Smooth muscle cell of trachea (primary cell): Measurements from ENCODE around the gene UBXN1. TPM values are rescaled to one million over a fixed set of nuclear protein-coding genes. Genes with fewer than 3 reads are reported as not detected.

Experiments
- total RNA-seq: library from RNA; depleted of rRNA; stranded (reverse); fragments of >200 nt; gene quantifications from 2 replicates; pipeline ENCODE4 v1.2.1, GENCODE V29; 2014

The UBXN1 gene, protein sequence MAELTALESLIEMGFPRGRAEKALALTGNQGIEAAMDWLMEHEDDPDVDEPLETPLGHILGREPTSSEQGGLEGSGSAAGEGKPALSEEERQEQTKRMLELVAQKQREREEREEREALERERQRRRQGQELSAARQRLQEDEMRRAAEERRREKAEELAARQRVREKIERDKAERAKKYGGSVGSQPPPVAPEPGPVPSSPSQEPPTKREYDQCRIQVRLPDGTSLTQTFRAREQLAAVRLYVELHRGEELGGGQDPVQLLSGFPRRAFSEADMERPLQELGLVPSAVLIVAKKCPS
- total RNA-seq, result 118 and 157 TPM in 2 replicates

GRCh38 chr11:62678770-62679696 lies at the start of gene UBXN1:
Gene UBXN1 (minus strand): TSS chr11:62679073. CDS start chr11:62678923, 150 bp downstream.

GRCh38 chr11:62728171-62728988 lies 49.5 kb upstream of the UBXN1 start, which contains the start of gene TTC9C:
Gene TTC9C (plus strand): TSS chr11:62728486. CDS start chr11:62728849, 363 bp downstream.

DNA sequence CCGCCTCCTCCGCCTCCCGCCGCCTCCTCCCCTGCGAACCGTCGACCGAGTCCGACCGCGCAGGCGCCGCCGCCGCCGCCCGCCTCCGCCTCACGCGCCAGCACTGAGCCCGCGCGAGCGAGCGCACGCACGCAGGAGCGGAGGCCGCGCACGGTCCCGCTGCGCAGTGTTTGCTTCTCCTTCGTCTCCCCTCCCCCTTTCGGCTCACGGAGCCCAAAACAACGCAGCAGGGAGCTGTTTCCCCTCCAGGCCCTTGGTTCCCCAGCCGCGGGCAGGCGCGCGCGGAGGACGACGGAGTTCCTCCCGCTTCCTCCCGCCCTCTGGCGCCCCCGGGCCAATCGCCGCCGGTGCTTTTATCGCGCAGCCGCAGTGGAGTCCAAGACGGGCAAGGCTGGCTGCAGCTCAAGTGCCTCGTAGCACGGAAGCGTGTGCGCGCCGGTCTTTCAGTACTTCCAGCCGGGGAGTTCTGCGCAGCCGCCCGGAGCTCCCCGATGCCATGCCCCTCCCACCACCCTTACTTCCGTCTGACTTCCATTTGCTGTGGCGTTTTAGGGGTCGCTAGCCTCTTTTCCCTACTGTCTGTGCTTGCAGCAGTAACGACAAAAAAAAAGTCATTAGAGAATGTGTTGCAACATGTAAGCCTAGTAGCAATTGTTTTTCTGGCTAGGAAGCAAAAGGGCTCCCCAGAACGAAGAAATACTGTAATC lies 48.4 kb upstream of the UBXN1 start, which contains the start of gene HNRNPUL2:
HNRNPUL2 (minus strand) TSS at position 293 of the 707 bp plus-strand sequence. CDS start 301 bp downstream, outside the sequence.

GRCh38 chr11:62707277-62707861 lies 28.5 kb upstream of the UBXN1 start, which contains the start of the genes BSCL2 and GNG3:
Gene BSCL2 (minus strand): TSS chr11:62707424. CDS start chr11:62707195, 229 bp downstream.
Gene GNG3 (plus strand): TSS chr11:62707676. CDS start chr11:62708296, 620 bp downstream.

DNA sequence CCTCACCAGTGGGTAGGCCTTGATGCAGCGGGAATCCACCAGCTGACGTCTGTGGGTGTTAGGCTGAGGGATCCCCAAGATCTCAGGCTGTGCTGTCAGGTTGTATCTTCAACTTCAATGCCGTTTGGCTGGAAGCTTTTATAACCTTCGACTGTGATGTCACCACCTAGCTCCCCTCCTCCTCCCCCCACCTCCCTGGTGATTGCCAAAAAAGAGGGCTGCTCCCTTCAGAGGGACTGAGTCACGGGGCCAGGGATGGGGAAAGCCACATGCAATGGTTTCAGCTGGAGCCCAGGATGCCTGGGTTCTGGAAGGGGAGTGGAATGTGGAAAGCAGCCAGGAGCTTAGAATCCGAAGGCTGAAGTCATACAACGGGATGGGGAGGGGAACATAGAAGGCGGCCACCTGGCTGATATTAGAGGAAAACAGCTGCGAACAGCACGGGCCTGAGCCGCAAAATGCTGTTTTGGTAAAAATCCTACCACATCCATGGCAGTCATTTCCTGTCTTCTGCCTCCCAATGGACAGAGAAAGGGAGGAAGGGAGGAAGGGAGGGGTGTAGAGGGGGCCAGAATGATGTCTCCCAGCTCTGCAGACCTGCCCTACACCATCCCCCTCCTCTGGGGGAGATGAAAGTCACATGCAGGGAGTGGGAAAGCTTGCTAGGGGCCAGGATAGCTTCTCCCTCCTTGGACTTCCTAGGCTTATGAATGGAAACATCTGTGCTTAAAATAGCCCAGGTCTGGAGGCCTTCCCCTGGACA lies 10.7 kb upstream of the UBXN1 start, which contains the start of gene LRRN4CL:
LRRN4CL (minus strand) TSS at position 110 of the 763 bp plus-strand sequence. CDS start 1,022 bp downstream, outside the sequence.

GRCh38 chr11:62671608-62672389 lies 7.1 kb downstream of the UBXN1 start, which contains the start of the genes LBHD1 and UQCC3:
Gene LBHD1 (minus strand): TSS chr11:62672267. CDS start chr11:62670031, 2,236 bp downstream.
Gene UQCC3 (plus strand): TSS chr11:62671673. CDS start chr11:62671746, 73 bp downstream.

DNA sequence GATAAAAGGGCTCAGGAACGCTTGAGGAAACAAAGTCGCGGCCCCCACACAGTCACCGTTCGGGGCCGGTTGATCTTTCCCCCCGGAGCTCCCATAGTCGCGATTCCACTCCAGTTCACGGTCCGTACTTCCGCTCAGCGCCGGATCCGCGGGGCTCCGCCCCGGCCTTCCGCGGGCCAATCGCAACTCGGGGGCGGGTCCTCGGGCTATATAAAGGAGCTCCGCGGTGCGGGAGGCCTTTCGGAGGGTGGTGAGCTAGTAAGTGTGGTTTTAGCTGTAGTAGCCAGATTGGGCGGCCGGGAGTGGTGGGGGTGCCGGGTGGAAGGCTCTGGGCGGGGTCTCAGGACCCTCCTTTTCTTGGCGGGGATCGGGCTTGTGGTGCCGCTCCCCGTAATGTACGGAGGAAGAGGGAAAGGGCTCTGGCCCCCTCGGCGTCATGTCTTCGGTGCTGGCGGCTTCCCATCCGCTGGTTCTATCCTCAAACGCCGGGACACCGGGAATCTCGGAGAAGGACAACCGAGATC lies 13.7 kb downstream of the UBXN1 start, which contains the start of the genes C11orf98 and CSKMT:
C11orf98 (minus strand) TSS at position 136 of the 524 bp plus-strand sequence; CDS start at position 95, 41 bp downstream.
CSKMT (plus strand) TSS at position 238 of the 524 bp plus-strand sequence. CDS start 568 bp downstream, outside the sequence.

GRCh38 chr11:62645946-62646824 lies 32.7 kb downstream of the UBXN1 start, which contains the start of gene GANAB:
Gene GANAB (minus strand): TSS chr11:62646613. CDS start chr11:62646599, 14 bp downstream.

Other genes with a start within 250 kb of the UBXN1 start
- 867 and 944 TPM in 2 replicates for gene AHNAK, start 132.3 kb downstream of the UBXN1 start, total RNA-seq
- 1,356 and 1,684 TPM in 2 replicates for gene EEF1G, start 105.2 kb downstream of the UBXN1 start, total RNA-seq
- gene TUT1, start 87.5 kb downstream of the UBXN1 start, total RNA-seq, result 9.7 and 13.6 TPM in 2 replicates
- 99.8 and 122 TPM in 2 replicates for gene MTA2, start 77.2 kb downstream of the UBXN1 start, total RNA-seq
- 24.0 and 33.6 TPM in 2 replicates for gene EML3, start 66.3 kb downstream of the UBXN1 start, total RNA-seq
- gene ROM1, start 65.8 kb downstream of the UBXN1 start, total RNA-seq, result 3.9 and 4.6 TPM in 2 replicates
- gene B3GAT3, start 57.1 kb downstream of the UBXN1 start, total RNA-seq, result 26.5 and 48.8 TPM in 2 replicates
- gene GANAB, start 32.5 kb downstream of the UBXN1 start, total RNA-seq, result 339 and 341 TPM in 2 replicates
- 26.2 and 41.0 TPM in 2 replicates for gene INTS5, start 25.8 kb downstream of the UBXN1 start, total RNA-seq
- gene C11orf98, start 13.9 kb downstream of the UBXN1 start, total RNA-seq, result 22.5 and 25.9 TPM in 2 replicates
- gene CSKMT, start 13.8 kb downstream of the UBXN1 start, total RNA-seq, result 5.2 and 7.8 TPM in 2 replicates
- gene UQCC3, start 7.4 kb downstream of the UBXN1 start, total RNA-seq, result 6.9 and 8.7 TPM in 2 replicates
- 4.3 and 6.1 TPM in 2 replicates for gene LBHD1, start 6.8 kb downstream of the UBXN1 start, total RNA-seq
- gene LRRN4CL, start 10.5 kb upstream of the UBXN1 start, total RNA-seq, result 68.9 and 89.6 TPM in 2 replicates
- gene BSCL2, start 28.4 kb upstream of the UBXN1 start, total RNA-seq, result 49.5 and 76.3 TPM in 2 replicates
- gene GNG3, start 28.6 kb upstream of the UBXN1 start, total RNA-seq, result 0.17 TPM in 1 of 2 replicates, not detected in the other
- gene HNRNPUL2, start 48.4 kb upstream of the UBXN1 start, total RNA-seq, result 9.6 and 18.3 TPM in 2 replicates
- 33.1 and 36.9 TPM in 2 replicates for gene TTC9C, start 49.4 kb upstream of the UBXN1 start, total RNA-seq
- 14.1 and 17.4 TPM in 2 replicates for gene ZBTB3, start 75.1 kb upstream of the UBXN1 start, total RNA-seq
- 41.0 and 73.6 TPM in 2 replicates for gene POLR2G, start 82.5 kb upstream of the UBXN1 start, total RNA-seq
- gene TAF6L, start 92.3 kb upstream of the UBXN1 start, total RNA-seq, result 26.3 and 27.2 TPM in 2 replicates
- gene TMEM179B, start 108.3 kb upstream of the UBXN1 start, total RNA-seq, result 40.7 and 52.1 TPM in 2 replicates
- gene TMEM223, start 112.9 kb upstream of the UBXN1 start, total RNA-seq, result 14.7 and 19.0 TPM in 2 replicates
- gene NXF1, start 126.4 kb upstream of the UBXN1 start, total RNA-seq, result 23.7 and 30.3 TPM in 2 replicates
- 47.5 and 48.1 TPM in 2 replicates for gene STX5, start 153.0 kb upstream of the UBXN1 start, total RNA-seq
- gene TEX54, start 153.8 kb upstream of the UBXN1 start, total RNA-seq, result not detected in 2 replicates
- 26.3 and 48.0 TPM in 2 replicates for gene WDR74, start 160.5 kb upstream of the UBXN1 start, total RNA-seq
- gene SLC3A2, start 201.8 kb upstream of the UBXN1 start, total RNA-seq, result 172 and 241 TPM in 2 replicates
- gene CHRM1, start 242.3 kb upstream of the UBXN1 start, total RNA-seq, result not detected in 2 replicates